Measurements from ENCODE around the gene RBP5.

The RBP5 gene

GRCh38 chr12:7156259-7157197, 27.8 kb upstream of the RBP5 start:
- DNase-seq (ENCODE audit: low read depth) = no peak
- no peak for TF ChIP-seq CTCF (IDR thresholded peaks at IDR 0.05; ENCODE audit: insufficient read depth, low read depth, low read length, missing control alignments)
- no peak overlapping the region for H3K4me3 ChIP-seq (ENCODE audit: low read length)

GRCh38 chr12:7155471-7156034, 26.9 kb upstream of the RBP5 start:
- no peak for TF ChIP-seq CTCF (IDR thresholded peaks at IDR 0.05; ENCODE audit: insufficient read depth, low read depth, low read length, missing control alignments)
- H3K4me3 ChIP-seq (ENCODE audit: low read length) = no peak overlapping the region
- DNase-seq (ENCODE audit: low read depth) = peak; percentile 86

- DNase-seq (ENCODE audit: low read depth) = no peak
- no peak for TF ChIP-seq CTCF (IDR thresholded peaks at IDR 0.05; ENCODE audit: insufficient read depth, low read depth, low read length, missing control alignments)
- no peak overlapping the region for H3K4me3 ChIP-seq (ENCODE audit: low read length)
These were observed 26.3 kb upstream of the RBP5 start for GRCh38 chr12:7154901-7155470.

- no peak overlapping the region for H3K4me3 ChIP-seq (ENCODE audit: low read length)
- TF ChIP-seq CTCF (IDR thresholded peaks at IDR 0.05; ENCODE audit: insufficient read depth, low read depth, low read length, missing control alignments) = no peak
- DNase-seq (ENCODE audit: low read depth) = no peak
These were observed 25.4 kb upstream of the RBP5 start for GRCh38 chr12:7154042-7154441.

- TF ChIP-seq CTCF (IDR thresholded peaks at IDR 0.05; ENCODE audit: insufficient read depth, low read depth, low read length, missing control alignments) = no peak
- no peak overlapping the region for H3K4me3 ChIP-seq (ENCODE audit: low read length)
- DNase-seq (ENCODE audit: low read depth) = no peak
These were observed 24.1 kb upstream of the RBP5 start for GRCh38 chr12:7152818-7153217.

- H3K4me3 ChIP-seq (ENCODE audit: low read length) = no peak overlapping the region
- no peak for DNase-seq (ENCODE audit: low read depth)
- no peak for TF ChIP-seq CTCF (IDR thresholded peaks at IDR 0.05; ENCODE audit: insufficient read depth, low read depth, low read length, missing control alignments)
These were observed 22.8 kb upstream of the RBP5 start for GRCh38 chr12:7151532-7151931.
